ENCODE data around the gene FAM89A. TPM values are rescaled to one million over a fixed set of nuclear protein-coding genes. Genes with fewer than 3 reads are reported as not detected.
"Not testable (repeated sequence)": the region's sequence is repeated elsewhere in the genome, so short reads cannot be mapped to it uniquely, and the experiment has no call there.

Gene FAM89A
- total RNA-seq, 1 donor from 2014 or later: 20.9 TPM

GRCh38 chr1:231016234-231016633 is 23.8 kb downstream of the FAM89A start:
- H3K9me3 Mint-ChIP-seq (ENCODE audit: low read depth): no peaks in the 10 kb centered on the region
- no peak overlapping the region for H3K27ac Mint-ChIP-seq
- H3K36me3 Mint-ChIP-seq (ENCODE audit: insufficient read depth): peaks cover 8% of the 10 kb centered on the region
- H3K4me3 Mint-ChIP-seq (ENCODE audit: low read depth): no peak overlapping the region
- no peaks in the 10 kb centered on the region for H3K4me1 Mint-ChIP-seq (ENCODE audit: low read depth)
- H3K27me3 Mint-ChIP-seq: no peaks in the 10 kb centered on the region
- no peak for TF ChIP-seq CTCF (IDR thresholded peaks at IDR 0.05; ENCODE audit: unreplicated experiment)
- DNase-seq (ENCODE audit: low spot score, unreplicated experiment): no peak

- no peak for TF ChIP-seq CTCF (IDR thresholded peaks at IDR 0.05; ENCODE audit: unreplicated experiment)
- Mint-ChIP-seq H3K4me1 (ENCODE audit: low read depth) (no peaks in the 10 kb centered on the region), H3K36me3 (ENCODE audit: insufficient read depth) (peaks cover 3% of the 10 kb centered on the region), H3K4me3 (ENCODE audit: low read depth) (no peak overlapping the region), H3K9me3 (ENCODE audit: low read depth) (no peaks in the 10 kb centered on the region), H3K27me3 (no peaks in the 10 kb centered on the region), H3K27ac (no peak overlapping the region)
- DNase-seq (ENCODE audit: low spot score, unreplicated experiment): no peak
Measured at GRCh38 chr1:231013391-231014015, 26.6 kb downstream of the FAM89A start.

- H3K4me1 Mint-ChIP-seq (ENCODE audit: low read depth): no peaks in the 10 kb centered on the region
- H3K27ac Mint-ChIP-seq: no peak overlapping the region
- no peaks in the 10 kb centered on the region for H3K27me3 Mint-ChIP-seq
- H3K9me3 Mint-ChIP-seq (ENCODE audit: low read depth): peaks cover 9% of the 10 kb centered on the region
- no peak overlapping the region for H3K4me3 Mint-ChIP-seq (ENCODE audit: low read depth)
- DNase-seq (ENCODE audit: low spot score, unreplicated experiment): no peak
- H3K36me3 Mint-ChIP-seq (ENCODE audit: insufficient read depth): peaks cover 6% of the 10 kb centered on the region
- TF ChIP-seq CTCF (IDR thresholded peaks at IDR 0.05; ENCODE audit: unreplicated experiment): no peak
Measured at GRCh38 chr1:231011963-231012362, 28.1 kb downstream of the FAM89A start.

- H3K4me3 Mint-ChIP-seq (ENCODE audit: low read depth): no peak overlapping the region
- H3K9me3 Mint-ChIP-seq (ENCODE audit: low read depth): peaks cover 15% of the 10 kb centered on the region
- H3K4me1 Mint-ChIP-seq (ENCODE audit: low read depth): no peaks in the 10 kb centered on the region
- peaks cover 11% of the 10 kb centered on the region for H3K36me3 Mint-ChIP-seq (ENCODE audit: insufficient read depth)
- H3K27ac Mint-ChIP-seq: no peak overlapping the region
- no peak for TF ChIP-seq CTCF (IDR thresholded peaks at IDR 0.05; ENCODE audit: unreplicated experiment)
- H3K27me3 Mint-ChIP-seq: no peaks in the 10 kb centered on the region
- DNase-seq (ENCODE audit: low spot score, unreplicated experiment): no peak
Measured at GRCh38 chr1:231011360-231011759, 28.7 kb downstream of the FAM89A start.

- DNase-seq (ENCODE audit: low spot score, unreplicated experiment); H3K27me3 Mint-ChIP-seq; H3K4me3 Mint-ChIP-seq (ENCODE audit: low read depth); H3K4me1 Mint-ChIP-seq (ENCODE audit: low read depth); H3K27ac Mint-ChIP-seq: not testable (repeated sequence)
- peaks cover 38% of the 10 kb centered on the region for H3K36me3 Mint-ChIP-seq (ENCODE audit: insufficient read depth)
- H3K9me3 Mint-ChIP-seq (ENCODE audit: low read depth): peaks cover 46% of the 10 kb centered on the region
Measured at GRCh38 chr1:231007535-231007934, 32.5 kb downstream of the FAM89A start.

- Mint-ChIP-seq H3K27me3 (no peaks in the 10 kb centered on the region), H3K9me3 (ENCODE audit: low read depth) (peaks cover 36% of the 10 kb centered on the region), H3K4me1 (ENCODE audit: low read depth) (no peaks in the 10 kb centered on the region), H3K36me3 (ENCODE audit: insufficient read depth) (peaks cover 51% of the 10 kb centered on the region), H3K27ac (no peak overlapping the region), H3K4me3 (ENCODE audit: low read depth) (no peak overlapping the region)
- no peak for DNase-seq (ENCODE audit: low spot score, unreplicated experiment)
- no peak for TF ChIP-seq CTCF (IDR thresholded peaks at IDR 0.05; ENCODE audit: unreplicated experiment)
Measured at GRCh38 chr1:231001892-231002291, 38.2 kb downstream of the FAM89A start.

Data from progenitor cell of endocrine pancreas (in vitro differentiated cells).